Astrocyte of the cerebellum (primary cell): ENCODE results near the gene FPR1.

Experiments
- DNase-seq: peaks from one replicate; pipeline ENCODE4 v3.0.0-alpha.2; 2011; ENCODE audit warnings: low read depth
- H3K4me3 ChIP-seq: 2 replicates; pipeline ENCODE4 v1.5.1; 2011; ENCODE audit warnings: mild to moderate bottlenecking, low read depth, low read length, moderate library complexity
- CTCF ChIP-seq: IDR thresholded peaks from 2 replicates; pipeline ENCODE4 v1.5.1; 2012; ENCODE audit warnings: low read length, low read depth, moderate library complexity, mild to moderate bottlenecking; ENCODE audit errors: missing control alignments
- in situ Hi-C: cut with HindIII; loops from 2 replicates; pipeline ENCODE4 v1.10.0; 2017; ENCODE audit warnings: low sequenced_read_pairs

FPR1 gene

GRCh38 chr19:51711702-51712101 lies 40.0 kb downstream of the FPR1 start:
- in situ Hi-C loops: no loop called here
- TF ChIP-seq CTCF: no peak
- DNase-seq: no peak

GRCh38 chr19:51710163-51710562 lies 41.5 kb downstream of the FPR1 start:
- DNase-seq: no peak

More at GRCh38 chr19:51711702-51712101, 40.0 kb downstream of the FPR1 start:
- no peak overlapping the region for H3K4me3 ChIP-seq

DNA sequence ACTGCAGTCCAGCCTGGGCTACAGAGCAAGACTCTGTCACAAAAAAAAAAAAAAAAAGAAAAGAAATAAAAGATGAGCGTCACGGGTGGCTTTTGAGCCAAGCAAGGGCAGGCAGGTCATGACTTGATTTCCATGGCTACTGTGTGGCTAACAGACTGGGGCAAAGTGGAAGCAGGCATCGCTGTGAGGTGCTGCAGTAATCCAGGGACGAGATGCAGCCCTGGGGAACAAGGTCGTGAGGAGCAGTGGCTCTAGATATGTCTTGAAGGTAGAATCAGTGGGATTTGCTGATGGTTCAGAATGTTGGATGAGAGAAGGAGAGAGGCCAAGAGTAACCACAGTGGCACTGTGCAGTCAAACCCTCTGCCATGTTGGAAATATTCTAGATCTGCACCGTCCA lies 42.1 kb downstream of the FPR1 start:
- in situ Hi-C loops: no loop called here
- H3K4me3 ChIP-seq: no peak overlapping the region
- no peak for DNase-seq
- no peak for TF ChIP-seq CTCF

More at GRCh38 chr19:51710163-51710562, 41.5 kb downstream of the FPR1 start:
- no peak overlapping the region for H3K4me3 ChIP-seq
- in situ Hi-C loops: no loop called here
- no peak for TF ChIP-seq CTCF

DNA sequence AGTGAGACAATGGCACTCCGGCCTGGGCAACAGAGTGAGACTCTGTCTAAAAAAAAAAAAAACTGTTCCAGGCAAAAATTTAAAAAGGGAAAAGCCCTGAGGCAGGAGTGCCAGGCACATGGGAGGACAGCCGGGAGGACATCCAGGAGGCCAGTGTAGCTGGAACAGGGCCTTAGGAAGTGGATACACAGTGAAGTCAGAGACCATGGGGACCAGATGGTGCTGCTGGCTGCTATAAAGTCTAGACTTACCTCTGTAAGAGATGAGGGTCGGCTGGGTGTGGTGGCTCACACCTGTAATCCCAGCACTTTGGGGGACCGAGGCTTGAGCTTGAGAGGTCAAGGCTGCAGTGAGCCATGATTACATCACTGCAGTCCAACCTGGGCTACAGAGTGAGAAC lies 42.9 kb downstream of the FPR1 start:
- in situ Hi-C loops: no loop called here
- no peak for DNase-seq
- no peak overlapping the region for H3K4me3 ChIP-seq
- TF ChIP-seq CTCF: no peak

DNA sequence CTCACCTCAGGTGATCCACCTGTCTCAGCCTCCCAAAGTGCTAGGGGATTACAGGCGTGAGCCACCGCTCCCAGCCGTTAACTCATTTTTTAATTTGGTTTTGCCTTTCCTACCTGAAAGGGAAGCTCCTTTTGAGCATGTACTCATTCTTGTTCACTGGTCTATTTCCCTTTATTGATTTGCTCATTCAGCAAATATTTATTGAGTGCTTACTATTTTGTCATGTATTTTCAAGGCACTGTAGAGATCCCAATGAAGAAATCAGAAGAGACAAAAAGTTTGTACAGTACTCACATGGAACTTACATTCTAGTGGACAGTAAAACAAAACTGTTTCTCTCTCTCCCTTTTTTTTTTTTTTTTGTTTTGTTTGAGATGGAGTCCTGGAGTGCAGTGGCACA lies 44.8 kb downstream of the FPR1 start:
- no peak for DNase-seq
- in situ Hi-C loops: no loop called here
- no peak for TF ChIP-seq CTCF
- H3K4me3 ChIP-seq: no peak overlapping the region

GRCh38 chr19:51706296-51706695 lies 45.4 kb downstream of the FPR1 start:
- no peak for DNase-seq
- H3K4me3 ChIP-seq: no peak overlapping the region
- in situ Hi-C loops: no loop called here
- TF ChIP-seq CTCF: no peak

- in situ Hi-C loops: no loop called here
- peak overlapping the region; percentile 51 for H3K4me3 ChIP-seq
- DNase-seq: no peak
- no peak for TF ChIP-seq CTCF
Observed at GRCh38 chr19:51704626-51705025, 47.1 kb downstream of the FPR1 start.
